Measurements from ENCODE around the gene NRM. TPM values are rescaled to one million over a fixed set of nuclear protein-coding genes. Genes with fewer than 3 reads are reported as not detected.

Gene NRM
- total RNA-seq, 2 experiments from 2014 or later, result 21.0 to 22.0 TPM

DNA sequence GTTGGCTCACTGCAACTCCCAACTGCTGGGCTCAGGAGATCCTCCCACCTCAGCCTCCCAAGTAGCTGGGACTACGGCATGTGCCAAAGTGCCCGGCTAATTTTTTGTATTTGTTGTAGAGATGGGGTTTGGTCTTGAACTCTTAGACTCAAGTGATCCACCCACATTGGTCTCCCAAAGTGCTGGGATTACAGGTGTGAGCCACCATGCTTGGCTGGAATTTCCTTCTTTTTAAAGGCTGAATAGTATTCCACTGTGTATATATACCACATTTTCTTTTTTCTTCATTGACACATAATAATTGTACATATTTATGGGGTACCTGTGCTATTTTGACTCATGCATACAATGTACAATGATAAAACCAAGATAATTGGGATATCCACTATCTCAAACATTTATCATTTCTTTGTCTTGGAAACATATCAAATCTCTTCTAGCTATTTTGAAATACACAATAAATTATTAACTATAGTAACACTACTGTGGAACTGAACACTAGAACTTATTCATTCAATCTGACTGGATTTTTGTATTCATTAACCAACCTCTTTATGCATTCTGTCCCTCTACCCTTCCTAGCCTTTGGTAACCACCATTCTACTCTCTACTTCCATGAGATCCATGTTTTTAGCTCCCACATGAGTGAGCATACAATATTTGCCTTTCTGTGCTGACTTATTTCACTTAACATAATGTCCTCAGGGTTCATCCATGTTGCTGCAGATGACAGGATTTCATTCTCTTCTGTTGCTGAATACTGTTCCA lies 18.5 kb upstream of the NRM start:
- H3K4me1 Mint-ChIP-seq (ENCODE audit: low read depth), result peaks cover 15% of the 10 kb centered on the region

DNA sequence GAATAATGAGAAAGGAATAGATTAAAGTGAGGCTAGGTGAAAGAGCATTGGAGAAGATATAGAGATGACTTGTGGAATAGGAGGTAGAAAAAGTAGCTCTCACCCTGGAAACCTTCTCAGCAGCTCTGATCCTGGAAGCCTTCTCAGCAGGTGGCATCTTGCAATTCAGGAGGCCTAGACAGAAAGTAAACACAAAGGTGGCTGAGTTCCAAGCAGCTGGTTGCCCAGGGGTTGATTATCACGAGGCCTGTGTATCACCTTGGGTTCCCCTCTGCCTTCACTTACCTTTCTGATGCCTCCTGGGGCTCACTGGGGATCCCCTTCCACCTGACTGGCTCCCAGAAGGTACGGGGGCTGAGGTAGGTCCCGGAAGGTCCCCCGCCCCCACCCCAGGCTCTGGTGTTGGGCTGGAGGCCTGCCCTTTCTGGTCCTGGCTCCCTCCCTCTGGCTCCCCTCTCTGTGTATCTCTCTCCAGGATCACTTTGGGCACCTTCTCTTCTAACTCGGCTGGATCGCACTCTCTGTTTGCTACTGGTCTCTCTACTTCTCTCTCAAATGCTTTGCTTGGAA lies 16.6 kb upstream of the NRM start:
- POLR2A ChIA-PET, result interaction anchor here (1.7 kb wide), 1 partner anchor 23 kb away, joined by 3 read pairs; no protein-coding TSS in a partner anchor
- no peaks in the 10 kb centered on the region for H3K9me3 Mint-ChIP-seq
- H3K36me3 Mint-ChIP-seq (ENCODE audit: low read depth), result peaks cover 71% of the 10 kb centered on the region

More for the DNA sequence above, 18.5 kb upstream of the NRM start:
- TF ChIP-seq, protein P1, sequence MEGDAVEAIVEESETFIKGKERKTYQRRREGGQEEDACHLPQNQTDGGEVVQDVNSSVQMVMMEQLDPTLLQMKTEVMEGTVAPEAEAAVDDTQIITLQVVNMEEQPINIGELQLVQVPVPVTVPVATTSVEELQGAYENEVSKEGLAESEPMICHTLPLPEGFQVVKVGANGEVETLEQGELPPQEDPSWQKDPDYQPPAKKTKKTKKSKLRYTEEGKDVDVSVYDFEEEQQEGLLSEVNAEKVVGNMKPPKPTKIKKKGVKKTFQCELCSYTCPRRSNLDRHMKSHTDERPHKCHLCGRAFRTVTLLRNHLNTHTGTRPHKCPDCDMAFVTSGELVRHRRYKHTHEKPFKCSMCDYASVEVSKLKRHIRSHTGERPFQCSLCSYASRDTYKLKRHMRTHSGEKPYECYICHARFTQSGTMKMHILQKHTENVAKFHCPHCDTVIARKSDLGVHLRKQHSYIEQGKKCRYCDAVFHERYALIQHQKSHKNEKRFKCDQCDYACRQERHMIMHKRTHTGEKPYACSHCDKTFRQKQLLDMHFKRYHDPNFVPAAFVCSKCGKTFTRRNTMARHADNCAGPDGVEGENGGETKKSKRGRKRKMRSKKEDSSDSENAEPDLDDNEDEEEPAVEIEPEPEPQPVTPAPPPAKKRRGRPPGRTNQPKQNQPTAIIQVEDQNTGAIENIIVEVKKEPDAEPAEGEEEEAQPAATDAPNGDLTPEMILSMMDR (IDR thresholded peaks at IDR 0.05), result no peak
- H3K27me3 Mint-ChIP-seq, result no peaks in the 10 kb centered on the region
- no peak overlapping the region for H3K27ac Mint-ChIP-seq
- H3K9me3 Mint-ChIP-seq, result no peaks in the 10 kb centered on the region
- DNase-seq (no peak), ATAC-seq (no peak)
- ChIA-PET POLR2A (no interaction called here), CTCF (interaction anchor here (0.8 to 3.7 kb wide), 3 partner anchors 14 to 169 kb away, joined by 3 to 14 read pairs (median 3); no protein-coding TSS in a partner anchor)
- intact Hi-C loops (cut with micrococcal nuclease), result no loop called here
- peaks cover 72% of the 10 kb centered on the region for H3K36me3 Mint-ChIP-seq (ENCODE audit: low read depth)
- no peak overlapping the region for H3K4me3 Mint-ChIP-seq

DNA sequence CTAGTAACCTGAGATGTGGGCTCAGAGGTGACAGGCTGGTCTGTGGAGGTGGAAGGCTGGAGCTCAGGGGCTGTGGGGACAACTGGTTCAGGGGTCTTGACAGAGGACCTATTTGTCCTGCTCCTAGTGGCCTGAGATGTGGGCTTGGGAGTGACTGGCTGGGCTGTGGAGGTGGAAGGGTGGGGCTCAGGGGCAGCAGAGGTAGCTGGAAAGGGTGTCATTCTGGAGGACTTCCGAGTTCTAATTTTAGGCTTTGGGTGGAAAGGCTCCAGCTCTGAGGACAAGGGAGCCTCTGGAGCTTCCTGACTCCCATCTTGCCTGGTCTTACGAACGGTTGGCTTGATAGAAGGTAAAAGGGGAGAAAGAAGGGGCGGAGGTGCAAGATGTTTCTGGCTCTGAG lies 14.8 kb upstream of the NRM start:
- ChIA-PET POLR2A (interaction anchor here (1.2 to 1.7 kb wide), 2 partner anchors 15 to 16 kb away, joined by 3 to 4 read pairs; partner anchors contain the start of gene NRM), CTCF (no interaction called here)
- H3K4me1 Mint-ChIP-seq (ENCODE audit: low read depth), result no peaks in the 10 kb centered on the region
- no peaks in the 10 kb centered on the region for H3K9me3 Mint-ChIP-seq
- H3K4me3 Mint-ChIP-seq, result no peak overlapping the region
- H3K36me3 Mint-ChIP-seq (ENCODE audit: low read depth), result peaks cover 55% of the 10 kb centered on the region
- TF ChIP-seq, protein P1 (IDR thresholded peaks at IDR 0.05), result no peak
- DNase-seq (no peak), ATAC-seq (no peak)
- H3K27ac Mint-ChIP-seq, result no peak overlapping the region
- intact Hi-C loops (cut with micrococcal nuclease), result no loop called here
- H3K27me3 Mint-ChIP-seq, result no peaks in the 10 kb centered on the region

More for the DNA sequence above, 16.6 kb upstream of the NRM start:
- H3K4me1 Mint-ChIP-seq (ENCODE audit: low read depth), result peaks cover 9% of the 10 kb centered on the region
- TF ChIP-seq, protein P1 (IDR thresholded peaks at IDR 0.05), result no peak
- H3K27ac Mint-ChIP-seq, result no peak overlapping the region
- CTCF ChIA-PET, result interaction anchor here (1.4 kb wide), 1 partner anchor 28 kb away, joined by 3 read pairs; no protein-coding TSS in a partner anchor
- DNase-seq, result no peak
- ATAC-seq, result no peak
- no peak overlapping the region for H3K4me3 Mint-ChIP-seq
- H3K27me3 Mint-ChIP-seq, result no peaks in the 10 kb centered on the region
- intact Hi-C loops (cut with micrococcal nuclease), result no loop called here

DNA sequence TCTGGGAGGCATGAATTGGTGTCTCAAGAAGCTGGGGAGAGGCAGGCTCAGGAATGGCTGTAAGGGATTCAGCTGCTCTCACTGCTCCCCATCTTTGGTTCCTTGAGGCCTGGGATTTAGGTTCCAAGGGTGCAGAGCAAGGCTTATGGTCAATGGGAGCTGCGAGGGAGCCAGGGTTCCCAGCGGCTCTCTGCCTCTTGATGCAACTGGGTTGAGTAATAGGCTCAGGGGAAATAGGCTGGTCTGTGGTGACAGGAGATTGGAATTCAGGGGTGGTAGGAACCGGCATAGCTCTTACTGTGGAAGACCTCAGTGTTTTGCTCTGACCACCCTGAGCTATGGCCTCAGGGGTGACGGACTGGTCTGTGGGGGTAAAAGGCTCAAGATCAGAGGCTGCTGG lies 13.0 kb upstream of the NRM start:
- H3K4me1 Mint-ChIP-seq (ENCODE audit: low read depth), result no peaks in the 10 kb centered on the region
- H3K9me3 Mint-ChIP-seq, result no peaks in the 10 kb centered on the region
- H3K4me3 Mint-ChIP-seq, result no peak overlapping the region
- CTCF ChIA-PET, result interaction anchor here (1.0 to 1.5 kb wide), 4 partner anchors 9 to 159 kb away, joined by 3 to 4 read pairs (median 3); no protein-coding TSS in a partner anchor
- POLR2A ChIA-PET, result interaction anchor here (0.7 to 1.7 kb wide), 5 partner anchors 10 to 181 kb away, joined by 3 to 5 read pairs (median 3); partner anchors contain the start of gene DDR1
- no peak for ATAC-seq
- H3K36me3 Mint-ChIP-seq (ENCODE audit: low read depth), result peaks cover 53% of the 10 kb centered on the region
- DNase-seq, result no peak
- intact Hi-C loops (cut with micrococcal nuclease), result no loop called here
- TF ChIP-seq, protein P1 (IDR thresholded peaks at IDR 0.05), result no peak
- no peaks in the 10 kb centered on the region for H3K27me3 Mint-ChIP-seq
- no peak overlapping the region for H3K27ac Mint-ChIP-seq

DNA sequence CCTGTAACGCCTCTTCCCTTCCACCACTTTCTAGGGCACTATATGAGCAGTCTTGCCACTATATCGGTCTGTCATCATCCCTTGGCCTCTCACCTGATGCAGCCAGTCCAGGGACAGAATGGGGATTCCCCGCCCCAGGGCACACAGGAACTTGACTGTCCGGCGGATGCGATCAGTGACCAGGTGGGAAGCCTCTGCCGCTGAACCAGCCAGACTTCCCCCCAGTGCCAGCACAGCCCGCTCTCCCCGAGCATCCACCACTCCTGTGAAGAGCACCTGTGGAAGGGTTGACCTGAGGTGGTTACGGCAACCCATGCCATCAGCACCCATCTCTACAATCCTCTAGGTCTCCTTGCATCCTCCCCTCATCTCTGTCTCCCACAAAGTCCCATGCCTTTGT lies 12.2 kb upstream of the NRM start:
- Mint-ChIP-seq H3K36me3 (ENCODE audit: low read depth) (peaks cover 50% of the 10 kb centered on the region), H3K4me3 (no peak overlapping the region), H3K27me3 (no peaks in the 10 kb centered on the region), H3K9me3 (no peaks in the 10 kb centered on the region), H3K27ac (no peak overlapping the region), H3K4me1 (ENCODE audit: low read depth) (no peaks in the 10 kb centered on the region)
- ChIA-PET CTCF (no interaction called here), POLR2A (interaction anchor here (1.0 to 1.3 kb wide), 2 partner anchors 9 to 11 kb away, joined by 3 read pairs; no protein-coding TSS in a partner anchor)
- TF ChIP-seq, protein P1 (IDR thresholded peaks at IDR 0.05), result no peak
- ATAC-seq (no peak), DNase-seq (no peak)
- intact Hi-C loops (cut with micrococcal nuclease), result no loop called here
